Gastrocnemius medialis (tissue), 4 donors: Measurements from ENCODE around the gene SEL1L2. TPM values are rescaled to one million over a fixed set of nuclear protein-coding genes. Genes with fewer than 3 reads are reported as not detected.

Experiments
- ATAC-seq, 2 donors: fragments of 150-250 bp; one replicate each; pipeline ENCODE4 v1.9.1; 2016
- DNase-seq, 2 donors: peaks; one replicate each; pipeline ENCODE4 v3.0.0-alpha.2; 2019
- H3K27ac ChIP-seq, 4 donors: fragments of 200-600 bp; sonication (generic); 1 replicate in 1 of 4; 2 replicates in 3 of 4; pipeline ENCODE4 v1.5.1; 2016 to 2018; ENCODE audit warnings: mild to moderate bottlenecking in 2 of 4, moderate library complexity in 1 of 4
- H3K27me3 ChIP-seq, 3 donors: fragments of 200-600 bp; sonication (generic) in 2 of 3; 1 replicate in 1 of 3; 2 replicates in 2 of 3; pipeline versions ENCODE4 v1.5.1 to v1.6.0; 2016 to 2019; ENCODE audit warnings: mild to moderate bottlenecking in 1 of 3, moderate library complexity in 1 of 3
- H3K36me3 ChIP-seq, 2 donors: fragments of 200-600 bp; sonication (generic) in 1 of 2; one replicate each; pipeline ENCODE4 v1.5.1; 2017 to 2018
- H3K4me1 ChIP-seq, 2 donors: fragments of 200-600 bp; sonication (generic) in 1 of 2; one replicate each; pipeline ENCODE4 v1.5.1; 2016 to 2017; ENCODE audit warnings: mild to moderate bottlenecking in 2 of 2
- H3K4me3 ChIP-seq, 4 donors: fragments of 200-600 bp; sonication (generic) in 3 of 4; 1 replicate in 1 of 4; 2 replicates in 3 of 4; pipeline ENCODE4 v1.5.1; 2016 to 2019; ENCODE audit warnings: mild to moderate bottlenecking in 2 of 4
- H3K9me3 ChIP-seq, 3 donors: fragments of 200-600 bp; sonication (generic) in 2 of 3; 1 replicate in 1 of 3; 2 replicates in 2 of 3; pipeline ENCODE4 v1.5.1; 2016 to 2019
- POLR2A ChIP-seq, 2 donors: fragments of 450-650 bp; IDR thresholded peaks; one replicate each; pipeline ENCODE4 v1.6.1; 2017; ENCODE audit warnings: antibody characterized with exemption in 2 of 2, mild to moderate bottlenecking in 2 of 2, moderate library complexity in 2 of 2
- in situ Hi-C, 4 donors: fragments of 200-750 bp; cut with MboI; loops; one replicate each; pipeline versions ENCODE4 v1.15.0 to v1.8.0; 2017; ENCODE audit warnings: low sequenced_read_pairs in 4 of 4
- intact Hi-C: fragments of 100-400 bp; cut with DNase I; formaldehyde crosslinking; loops from one replicate; pipeline ENCODE4 v1.15.1; 2023; ENCODE audit warnings: low total_unique reads
- total RNA-seq, 4 donors: library from RNA; depleted of rRNA; stranded (reverse); fragments of >200 nt; gene quantifications; one replicate each; pipeline versions ENCODE4 v1.1.0 to v1.2.3, GENCODE V29; 2016
- TF ChIP-seq, protein P1 (sequence below), 5 experiments: fragments of 450-650 bp in 3 of 5; fragments of 200-600 bp in 2 of 5; sonication (generic) in 2 of 5; IDR thresholded peaks in 4 of 5; conservative IDR thresholded peaks in 1 of 5; 1 replicate in 4 of 5; 2 replicates in 1 of 5; pipeline ENCODE4 v1.5.1; 2016 to 2019; ENCODE audit warnings: antibody characterized with exemption in 5 of 5, mild to moderate bottlenecking in 3 of 5, moderate library complexity in 3 of 5

SEL1L2 gene
- total RNA-seq, 4 donors from 2014 or later, result 0.71 TPM; not detected in 3

DNA sequence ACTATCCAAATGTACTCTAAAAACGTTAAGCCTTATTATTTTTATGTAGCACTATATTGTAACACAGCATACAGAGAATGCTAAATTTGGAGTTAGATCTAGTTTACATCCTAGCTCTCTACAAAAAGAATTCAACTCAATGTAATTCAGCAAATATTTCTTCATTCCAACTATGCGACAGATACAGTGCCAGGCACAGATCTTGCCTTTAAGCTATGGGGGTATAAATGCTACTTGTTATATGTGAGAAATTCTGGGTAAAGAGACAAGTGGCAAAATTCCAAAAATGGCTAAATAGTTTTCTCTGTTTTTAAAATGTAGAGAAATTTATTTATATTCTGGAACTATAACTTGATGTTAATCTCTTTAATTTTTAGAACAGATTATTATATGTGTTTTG lies 63.2 kb downstream of the SEL1L2 start:
- intact Hi-C loops (no loop called here), in situ Hi-C loops (no loop called here)
- no peaks in the 10 kb centered on the region for H3K27me3 ChIP-seq
- H3K36me3 ChIP-seq, result no peaks in the 10 kb centered on the region
- no peaks in the 10 kb centered on the region for H3K9me3 ChIP-seq
- TF ChIP-seq, protein P1, sequence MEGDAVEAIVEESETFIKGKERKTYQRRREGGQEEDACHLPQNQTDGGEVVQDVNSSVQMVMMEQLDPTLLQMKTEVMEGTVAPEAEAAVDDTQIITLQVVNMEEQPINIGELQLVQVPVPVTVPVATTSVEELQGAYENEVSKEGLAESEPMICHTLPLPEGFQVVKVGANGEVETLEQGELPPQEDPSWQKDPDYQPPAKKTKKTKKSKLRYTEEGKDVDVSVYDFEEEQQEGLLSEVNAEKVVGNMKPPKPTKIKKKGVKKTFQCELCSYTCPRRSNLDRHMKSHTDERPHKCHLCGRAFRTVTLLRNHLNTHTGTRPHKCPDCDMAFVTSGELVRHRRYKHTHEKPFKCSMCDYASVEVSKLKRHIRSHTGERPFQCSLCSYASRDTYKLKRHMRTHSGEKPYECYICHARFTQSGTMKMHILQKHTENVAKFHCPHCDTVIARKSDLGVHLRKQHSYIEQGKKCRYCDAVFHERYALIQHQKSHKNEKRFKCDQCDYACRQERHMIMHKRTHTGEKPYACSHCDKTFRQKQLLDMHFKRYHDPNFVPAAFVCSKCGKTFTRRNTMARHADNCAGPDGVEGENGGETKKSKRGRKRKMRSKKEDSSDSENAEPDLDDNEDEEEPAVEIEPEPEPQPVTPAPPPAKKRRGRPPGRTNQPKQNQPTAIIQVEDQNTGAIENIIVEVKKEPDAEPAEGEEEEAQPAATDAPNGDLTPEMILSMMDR (IDR thresholded peaks at IDR 0.05 in 4 of 5, conservative IDR thresholded peaks at IDR 0.05 in 1 of 5), result no peak
- TF ChIP-seq POLR2A (IDR thresholded peaks at IDR 0.05), result no peak
- H3K4me1 ChIP-seq, result no peaks in the 10 kb centered on the region
- ATAC-seq, result no peak
- no peak for DNase-seq
- no peak overlapping the region for H3K4me3 ChIP-seq
- no peak overlapping the region for H3K27ac ChIP-seq

DNA sequence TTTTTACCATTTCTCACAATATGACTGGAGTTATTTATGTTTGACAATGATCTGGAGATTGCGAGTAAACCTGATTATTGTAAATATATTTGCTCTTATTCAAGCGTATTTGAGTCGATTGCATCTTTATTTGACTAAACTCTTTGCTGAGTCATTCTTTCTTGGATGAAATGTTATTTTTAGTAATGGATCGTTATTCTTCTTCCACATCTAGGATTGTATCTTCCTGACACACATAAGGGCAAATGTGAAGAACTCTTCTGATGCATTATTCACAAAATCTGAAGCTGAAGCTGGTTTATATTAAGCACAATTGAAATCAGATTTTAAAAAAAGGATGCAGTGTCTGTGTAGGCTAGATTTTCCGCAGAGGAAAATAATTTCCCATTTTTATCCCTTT lies 68.2 kb downstream of the SEL1L2 start:
- H3K27ac ChIP-seq, result no peak overlapping the region
- intact Hi-C loops, result no loop called here
- no peaks in the 10 kb centered on the region for H3K4me1 ChIP-seq
- H3K27me3 ChIP-seq, result no peaks in the 10 kb centered on the region
- H3K36me3 ChIP-seq, result no peaks in the 10 kb centered on the region
- no peak overlapping the region for H3K4me3 ChIP-seq
- in situ Hi-C loops, result no loop called here
- no peaks in the 10 kb centered on the region for H3K9me3 ChIP-seq
- TF ChIP-seq, protein P1 (IDR thresholded peaks at IDR 0.05 in 4 of 5, conservative IDR thresholded peaks at IDR 0.05 in 1 of 5), result no peak
- no peak for TF ChIP-seq POLR2A (IDR thresholded peaks at IDR 0.05)
- DNase-seq, result no peak
- no peak for ATAC-seq

DNA sequence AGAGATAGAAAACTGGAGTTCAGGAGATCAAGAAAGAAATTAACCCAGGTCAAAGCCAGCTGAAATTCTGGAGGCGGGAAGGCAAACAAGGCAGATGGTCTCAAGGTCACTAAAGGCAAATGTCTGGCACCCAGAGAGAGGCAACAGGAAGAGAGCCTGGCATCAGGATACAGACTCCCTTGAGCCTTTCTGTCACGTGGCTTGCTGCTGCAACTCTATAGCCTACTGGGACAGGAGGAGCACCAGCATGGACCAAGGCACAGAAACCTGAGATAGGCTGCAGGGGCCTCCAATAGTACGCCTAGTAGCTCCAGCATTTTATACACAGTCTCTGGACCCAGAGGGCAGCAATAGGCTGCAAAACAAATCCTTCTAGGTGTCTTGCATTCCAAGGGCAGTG lies 75.1 kb downstream of the SEL1L2 start:
- DNase-seq, result no peak
- Histone ChIP-seq H3K9me3 (no peaks in the 10 kb centered on the region), H3K27me3 (no peaks in the 10 kb centered on the region), H3K36me3 (no peaks in the 10 kb centered on the region), H3K4me3 (no peak overlapping the region), H3K4me1 (peaks cover 4 to 5% of the 10 kb centered on the region in 2 donors), H3K27ac (no peak overlapping the region)
- no peak for ATAC-seq
- intact Hi-C loops (loop anchor here (10.0 kb wide), 1 partner anchor 90 kb away; no protein-coding TSS in a partner anchor), in situ Hi-C loops (no loop called here)
- TF ChIP-seq, protein P1 (IDR thresholded peaks at IDR 0.05 in 4 of 5, conservative IDR thresholded peaks at IDR 0.05 in 1 of 5), result no peak
- TF ChIP-seq POLR2A (IDR thresholded peaks at IDR 0.05), result no peak

DNA sequence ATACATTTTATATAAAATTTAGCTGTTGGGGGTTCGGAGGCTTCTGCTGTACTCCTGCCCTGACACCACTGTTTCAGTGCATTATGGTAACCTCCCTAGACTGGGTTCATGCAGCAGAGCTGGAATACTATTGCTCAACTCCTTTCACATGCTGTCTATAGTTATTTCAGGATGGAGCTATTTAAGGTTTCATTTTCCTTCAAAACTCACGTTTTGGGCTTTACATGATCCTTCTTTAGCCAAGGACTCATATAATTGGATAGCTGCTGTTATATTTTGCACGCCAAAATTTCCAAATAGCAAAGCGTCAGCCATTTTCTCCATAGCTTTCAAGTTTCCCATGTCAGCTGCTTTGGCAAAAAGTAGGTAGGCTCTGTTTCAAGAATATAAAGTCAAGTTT lies 76.8 kb downstream of the SEL1L2 start:
- in situ Hi-C loops, result no loop called here
- ATAC-seq, result no peak

More for the DNA sequence above, 76.8 kb downstream of the SEL1L2 start:
- Histone ChIP-seq H3K36me3 (no peaks in the 10 kb centered on the region), H3K27me3 (no peaks in the 10 kb centered on the region), H3K9me3 (no peaks in the 10 kb centered on the region), H3K27ac (no peak overlapping the region), H3K4me1 (peaks cover 4 to 5% of the 10 kb centered on the region in 2 donors), H3K4me3 (no peak overlapping the region)
- DNase-seq, result no peak
- intact Hi-C loops, result loop anchor here (10.0 kb wide), 1 partner anchor 89 kb away; no protein-coding TSS in a partner anchor
- no peak for TF ChIP-seq POLR2A (IDR thresholded peaks at IDR 0.05)
- TF ChIP-seq, protein P1 (IDR thresholded peaks at IDR 0.05 in 4 of 5, conservative IDR thresholded peaks at IDR 0.05 in 1 of 5), result no peak
